ENCODE data around the gene HNRNPK.

Gene HNRNPK

DNA sequence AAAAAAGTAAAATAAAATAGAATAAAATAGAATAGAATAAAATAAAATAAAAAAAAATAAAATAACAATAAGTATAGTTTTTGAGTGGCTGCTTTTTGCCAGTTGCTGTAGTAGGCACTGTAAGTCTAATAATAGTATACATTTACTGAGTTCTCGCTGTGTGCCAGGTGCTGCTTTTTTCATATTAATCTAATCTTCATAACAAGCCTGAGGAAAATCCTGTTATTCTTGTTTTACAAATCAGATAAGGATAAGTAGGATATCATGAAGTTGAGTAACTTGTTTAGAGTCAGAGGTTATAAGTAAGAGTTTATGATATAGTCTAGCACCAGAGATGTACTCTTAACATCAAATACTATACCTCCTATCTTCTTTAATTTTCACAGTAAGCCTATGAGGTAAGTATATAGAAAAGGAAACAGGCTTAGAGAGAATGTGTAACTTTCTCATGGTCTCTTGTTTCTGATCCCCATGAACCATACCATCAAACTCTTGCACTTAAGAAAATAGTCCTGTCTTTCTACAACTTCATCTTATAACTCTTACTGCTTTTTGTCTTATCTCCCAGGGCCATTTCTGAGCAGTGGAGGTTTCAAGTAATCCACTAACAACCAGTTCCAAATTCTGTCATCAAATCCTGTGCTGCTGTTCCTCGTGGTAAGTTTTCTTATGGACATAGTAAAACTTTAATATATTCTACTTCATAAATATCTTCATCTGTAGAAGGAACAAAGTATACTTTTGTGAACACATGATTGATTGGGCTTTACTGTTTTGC, 19.3 kb upstream of the HNRNPK start:
- peaks cover 9% of the 10 kb centered on the region for H3K79me1 ChIP-seq (replicated peaks; ENCODE audit: low read length, poor library complexity, severe bottlenecking)
- H2AK5ac ChIP-seq (ENCODE audit: low read length, severe bottlenecking) = no peak overlapping the region
- H3K23ac ChIP-seq (ENCODE audit: low read length in 2 of 2) = no peak overlapping the region
- H2BK120ac ChIP-seq (ENCODE audit: low read depth, low read length) = no peak overlapping the region
- no peak overlapping the region for H3K14ac ChIP-seq (ENCODE audit: low read length in 2 of 2)
- H2BK15ac ChIP-seq (ENCODE audit: low read depth, poor library complexity, severe bottlenecking) = no peak overlapping the region
- no peak overlapping the region for H2BK12ac ChIP-seq (ENCODE audit: low read length in 2 of 2)
- no peak overlapping the region for H3K4ac ChIP-seq (ENCODE audit: low read depth in 1 of 2, low read length in 2 of 2)
- H3K9me3 ChIP-seq (ENCODE audit: control insufficient read depth, low read length) = no peaks in the 10 kb centered on the region
- no peak overlapping the region for H3K4me2 ChIP-seq (ENCODE audit: low read length, poor library complexity, severe bottlenecking)
- no peaks in the 10 kb centered on the region for H3K27me3 ChIP-seq (ENCODE audit: control insufficient read depth in 1 of 2, insufficient read depth in 1 of 2, low read length in 2 of 2)
- no peak overlapping the region for H2AFZ ChIP-seq (ENCODE audit: low read depth, low read length)
- H3K9ac ChIP-seq (ENCODE audit: low read length) = peak overlapping the region; percentile 59
- no peak overlapping the region for H3K4me3 ChIP-seq (ENCODE audit: insufficient read depth in 1 of 2, low read depth in 1 of 2, low read length in 2 of 2)
- DNase-seq = peak; percentile 7
- no CpG with 5 or more reads among the region's 2 CpGs for WGBS
- peaks cover 0 to 10% of the 10 kb centered on the region in 2 experiments for H3K36me3 ChIP-seq (ENCODE audit: control insufficient read depth in 1 of 2, insufficient read depth in 2 of 2, low read depth in 1 of 2, low read length in 2 of 2)
- no peak overlapping the region for H3K27ac ChIP-seq (ENCODE audit: low read length, poor library complexity, severe bottlenecking)
- H4K91ac ChIP-seq (ENCODE audit: low read length) = no peak overlapping the region
- H2BK5ac ChIP-seq (ENCODE audit: low read depth, low read length, poor library complexity, severe bottlenecking) = no peak overlapping the region
- H3K4me1 ChIP-seq (ENCODE audit: control insufficient read depth, insufficient read depth, low read depth, low read length) = no peaks in the 10 kb centered on the region
- no peak overlapping the region for H3K18ac ChIP-seq (ENCODE audit: low read depth in 1 of 2, low read length in 2 of 2)
- H4K8ac ChIP-seq (ENCODE audit: low read length) = no peak overlapping the region

DNA sequence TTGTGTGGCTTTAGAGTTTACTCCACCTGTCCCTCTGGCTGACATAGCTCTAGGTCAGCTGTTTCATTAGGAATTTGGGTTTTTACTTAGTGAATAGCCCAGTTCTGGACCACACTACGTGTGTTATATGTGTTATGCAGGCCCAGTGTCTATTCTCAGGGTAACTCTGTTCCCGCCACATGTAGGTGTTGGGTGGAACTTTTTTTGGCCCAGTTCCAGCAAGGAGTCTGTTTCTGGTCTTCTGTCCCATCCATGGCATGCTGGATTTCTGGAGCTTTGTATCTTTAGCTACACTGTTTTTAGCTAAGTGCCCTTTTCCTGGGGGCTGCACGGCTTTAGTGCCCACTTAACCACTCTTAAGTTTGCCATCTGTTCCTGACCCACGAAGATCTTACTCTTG, 16.1 kb upstream of the HNRNPK start:
- no peak for DNase-seq
- H3K9me3 ChIP-seq (ENCODE audit: control insufficient read depth, low read length) = no peaks in the 10 kb centered on the region
- WGBS = 86% methylated on average over 3 of the region's 4 CpGs
- no peak overlapping the region for H3K4ac ChIP-seq (ENCODE audit: low read depth in 1 of 2, low read length in 2 of 2)
- H2BK5ac ChIP-seq (ENCODE audit: low read depth, low read length, poor library complexity, severe bottlenecking) = no peak overlapping the region
- no peak overlapping the region for H3K27ac ChIP-seq (ENCODE audit: low read length, poor library complexity, severe bottlenecking)
- no peak overlapping the region for H4K8ac ChIP-seq (ENCODE audit: low read length)
- no peaks in the 10 kb centered on the region for H3K4me1 ChIP-seq (ENCODE audit: control insufficient read depth, insufficient read depth, low read depth, low read length)
- no peak overlapping the region for H2BK120ac ChIP-seq (ENCODE audit: low read depth, low read length)
- peaks cover 9% of the 10 kb centered on the region for H3K79me1 ChIP-seq (replicated peaks; ENCODE audit: low read length, poor library complexity, severe bottlenecking)
- H3K36me3 ChIP-seq (ENCODE audit: control insufficient read depth in 1 of 2, insufficient read depth in 2 of 2, low read depth in 1 of 2, low read length in 2 of 2) = peaks cover 0 to 3% of the 10 kb centered on the region in 2 experiments
- H3K23ac ChIP-seq (ENCODE audit: low read length in 2 of 2) = no peak overlapping the region
- no peak overlapping the region for H3K4me3 ChIP-seq (ENCODE audit: insufficient read depth in 1 of 2, low read depth in 1 of 2, low read length in 2 of 2)
- H3K4me2 ChIP-seq (ENCODE audit: low read length, poor library complexity, severe bottlenecking) = no peak overlapping the region
- H3K9ac ChIP-seq (ENCODE audit: low read length) = no peak overlapping the region
- no peak overlapping the region for H4K91ac ChIP-seq (ENCODE audit: low read length)
- no peak overlapping the region for H3K14ac ChIP-seq (ENCODE audit: low read length in 2 of 2)
- no peaks in the 10 kb centered on the region for H3K27me3 ChIP-seq (ENCODE audit: control insufficient read depth in 1 of 2, insufficient read depth in 1 of 2, low read length in 2 of 2)
- H2BK12ac ChIP-seq (ENCODE audit: low read length in 2 of 2) = no peak overlapping the region
- H2AK5ac ChIP-seq (ENCODE audit: low read length, severe bottlenecking) = no peak overlapping the region
- H2AFZ ChIP-seq (ENCODE audit: low read depth, low read length) = no peak overlapping the region
- no peak overlapping the region for H3K18ac ChIP-seq (ENCODE audit: low read depth in 1 of 2, low read length in 2 of 2)
- H2BK15ac ChIP-seq (ENCODE audit: low read depth, poor library complexity, severe bottlenecking) = no peak overlapping the region

DNA sequence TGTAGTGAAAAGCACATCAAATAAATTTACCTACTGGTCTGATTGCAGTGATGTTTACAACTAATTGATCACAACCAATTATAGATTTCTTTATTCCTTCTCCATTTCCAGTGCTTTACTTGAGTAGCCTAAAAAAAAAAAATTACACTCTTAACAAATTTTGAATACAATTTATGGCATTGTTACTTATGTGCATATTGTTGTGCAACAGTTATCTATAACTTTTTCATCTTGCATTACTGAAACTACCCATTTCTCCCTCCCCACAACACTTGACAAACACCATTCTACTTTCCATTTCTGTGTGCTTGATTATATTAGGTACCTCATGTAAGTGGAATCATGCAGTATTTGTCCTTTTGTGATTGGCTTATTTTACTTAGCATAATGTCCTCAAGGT, 12.9 kb upstream of the HNRNPK start:
- Histone ChIP-seq H3K36me3 (ENCODE audit: control insufficient read depth in 1 of 2, insufficient read depth in 2 of 2, low read depth in 1 of 2, low read length in 2 of 2) (peaks cover 0 to 4% of the 10 kb centered on the region in 2 experiments), H3K14ac (ENCODE audit: low read length in 2 of 2) (no peak overlapping the region), H2BK120ac (ENCODE audit: low read depth, low read length) (no peak overlapping the region), H3K4me1 (ENCODE audit: control insufficient read depth, insufficient read depth, low read depth, low read length) (peaks cover 4% of the 10 kb centered on the region), H2BK12ac (ENCODE audit: low read length in 2 of 2) (no peak overlapping the region), H4K8ac (ENCODE audit: low read length) (no peak overlapping the region), H3K9ac (ENCODE audit: low read length) (no peak overlapping the region), H2AK5ac (ENCODE audit: low read length, severe bottlenecking) (no peak overlapping the region), H3K9me3 (ENCODE audit: control insufficient read depth, low read length) (no peaks in the 10 kb centered on the region), H3K4me3 (ENCODE audit: insufficient read depth in 1 of 2, low read depth in 1 of 2, low read length in 2 of 2) (no peak overlapping the region), H3K23ac (ENCODE audit: low read length in 2 of 2) (no peak overlapping the region), H3K27ac (ENCODE audit: low read length, poor library complexity, severe bottlenecking) (no peak overlapping the region), H3K4me2 (ENCODE audit: low read length, poor library complexity, severe bottlenecking) (no peak overlapping the region), H4K91ac (ENCODE audit: low read length) (no peak overlapping the region), H3K4ac (ENCODE audit: low read depth in 1 of 2, low read length in 2 of 2) (no peak overlapping the region), H2BK5ac (ENCODE audit: low read depth, low read length, poor library complexity, severe bottlenecking) (no peak overlapping the region), H2BK15ac (ENCODE audit: low read depth, poor library complexity, severe bottlenecking) (no peak overlapping the region), H2AFZ (ENCODE audit: low read depth, low read length) (no peak overlapping the region), H3K27me3 (ENCODE audit: control insufficient read depth in 1 of 2, insufficient read depth in 1 of 2, low read length in 2 of 2) (no peaks in the 10 kb centered on the region), H3K79me1 (replicated peaks; ENCODE audit: low read length, poor library complexity, severe bottlenecking) (peaks cover 17% of the 10 kb centered on the region), H3K18ac (ENCODE audit: low read depth in 1 of 2, low read length in 2 of 2) (no peak overlapping the region)
- DNase-seq = no peak

DNA sequence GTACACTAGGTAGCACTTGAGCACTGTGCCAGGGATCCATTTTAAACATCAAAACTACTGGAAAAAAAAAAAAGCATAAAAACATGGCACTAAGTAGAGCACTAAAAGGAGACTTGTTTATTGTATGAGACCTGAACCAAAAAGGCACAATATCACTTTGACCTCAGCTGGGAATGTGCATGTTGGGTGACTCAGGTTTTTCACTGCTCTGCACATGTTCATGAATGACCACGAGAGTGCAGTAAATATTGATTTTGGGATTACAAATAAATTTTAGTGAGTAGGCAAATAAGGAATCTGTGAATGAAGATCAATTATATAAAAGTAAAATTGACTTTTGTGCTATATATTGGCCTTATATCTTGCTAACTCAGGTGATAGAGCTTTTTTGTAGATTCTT, 12.4 kb upstream of the HNRNPK start:
- no peak overlapping the region for H3K4me3 ChIP-seq (ENCODE audit: insufficient read depth in 1 of 2, low read depth in 1 of 2, low read length in 2 of 2)
- no peak overlapping the region for H2BK12ac ChIP-seq (ENCODE audit: low read length in 2 of 2)
- no peak overlapping the region for H2AK5ac ChIP-seq (ENCODE audit: low read length, severe bottlenecking)
- no peak overlapping the region for H3K27ac ChIP-seq (ENCODE audit: low read length, poor library complexity, severe bottlenecking)
- H3K4me2 ChIP-seq (ENCODE audit: low read length, poor library complexity, severe bottlenecking) = no peak overlapping the region
- no peak overlapping the region for H3K23ac ChIP-seq (ENCODE audit: low read length in 2 of 2)
- H3K27me3 ChIP-seq (ENCODE audit: control insufficient read depth in 1 of 2, insufficient read depth in 1 of 2, low read length in 2 of 2) = no peaks in the 10 kb centered on the region
- H4K91ac ChIP-seq (ENCODE audit: low read length) = no peak overlapping the region
- no peak overlapping the region for H3K9ac ChIP-seq (ENCODE audit: low read length)
- H2BK15ac ChIP-seq (ENCODE audit: low read depth, poor library complexity, severe bottlenecking) = no peak overlapping the region
- H3K36me3 ChIP-seq (ENCODE audit: control insufficient read depth in 1 of 2, insufficient read depth in 2 of 2, low read depth in 1 of 2, low read length in 2 of 2) = peaks cover 0 to 4% of the 10 kb centered on the region in 2 experiments
- H3K4ac ChIP-seq (ENCODE audit: low read depth in 1 of 2, low read length in 2 of 2) = no peak overlapping the region
- peak; percentile 24 for DNase-seq
- no peaks in the 10 kb centered on the region for H3K9me3 ChIP-seq (ENCODE audit: control insufficient read depth, low read length)
- no peak overlapping the region for H3K18ac ChIP-seq (ENCODE audit: low read depth in 1 of 2, low read length in 2 of 2)
- no peak overlapping the region for H3K14ac ChIP-seq (ENCODE audit: low read length in 2 of 2)
- peaks cover 17% of the 10 kb centered on the region for H3K79me1 ChIP-seq (replicated peaks; ENCODE audit: low read length, poor library complexity, severe bottlenecking)
- WGBS = 73% methylated on average over 1 of the region's 1 CpG
- no peak overlapping the region for H4K8ac ChIP-seq (ENCODE audit: low read length)
- H3K4me1 ChIP-seq (ENCODE audit: control insufficient read depth, insufficient read depth, low read depth, low read length) = peaks cover 4% of the 10 kb centered on the region
- no peak overlapping the region for H2AFZ ChIP-seq (ENCODE audit: low read depth, low read length)
- no peak overlapping the region for H2BK120ac ChIP-seq (ENCODE audit: low read depth, low read length)
- H2BK5ac ChIP-seq (ENCODE audit: low read depth, low read length, poor library complexity, severe bottlenecking) = no peak overlapping the region
